DND-41 (cell line): ENCODE results near the gene RFK.

Experiments
- ATAC-seq: fragments of 200-7000 bp; cut with Tn5 transposase; 3 replicates; pipeline ENCODE4 v1.9.1; 2021; ENCODE audit warnings: low read depth; ENCODE audit not compliant: insufficient read depth
- DNase-seq: peaks from one replicate; pipeline ENCODE4 v3.0.0-alpha.2; 2020
- H2AFZ ChIP-seq: 2 replicates; pipeline ENCODE4 v1.6.0; 2012; ENCODE audit warnings: low read depth, low read length
- H3K27ac ChIP-seq: 2 replicates; pipeline ENCODE4 v1.5.1; 2012; ENCODE audit warnings: low read length, inconsistent platforms
- H3K27me3 ChIP-seq: fragments of 200-600 bp; sonication (generic); 2 replicates; pipeline ENCODE4 v1.6.0; 2012; ENCODE audit warnings: low read length, mild to moderate bottlenecking, inconsistent platforms; ENCODE audit not compliant: insufficient read depth, poor library complexity
- H3K36me3 ChIP-seq: 2 replicates; pipeline ENCODE4 v1.5.1; 2012; ENCODE audit warnings: low read length, inconsistent platforms; ENCODE audit not compliant: insufficient read depth
- H3K4me1 ChIP-seq: 2 replicates; pipeline ENCODE4 v1.5.1; 2012; ENCODE audit warnings: mild to moderate bottlenecking, low read length; ENCODE audit not compliant: insufficient read depth
- H3K4me2 ChIP-seq: 2 replicates; pipeline ENCODE4 v1.6.0; 2012; ENCODE audit warnings: mild to moderate bottlenecking, moderate library complexity, low read length, inconsistent platforms; ENCODE audit not compliant: insufficient read depth
- H3K4me3 ChIP-seq, 2 experiments: fragments of 200-600 bp in 1 of 2; shearing (Covaris generic) in 1 of 2; 2 replicates each; pipeline ENCODE4 v1.5.1; 2012 to 2016; ENCODE audit warnings: inconsistent platforms in 2 of 2, low read length in 2 of 2, mild to moderate bottlenecking in 2 of 2, low read depth in 1 of 2, moderate library complexity in 1 of 2
- H3K79me2 ChIP-seq: 2 replicates; pipeline ENCODE4 v1.6.0; 2012; ENCODE audit warnings: low read length, inconsistent platforms; ENCODE audit not compliant: insufficient read depth
- H3K9ac ChIP-seq: 2 replicates; pipeline ENCODE4 v1.6.0; 2012; ENCODE audit warnings: low read depth, mild to moderate bottlenecking, inconsistent platforms, low read length, moderate library complexity
- H3K9me3 ChIP-seq: 2 replicates; pipeline ENCODE4 v1.5.1; 2012; ENCODE audit warnings: low read length, moderate library complexity, mild to moderate bottlenecking, inconsistent platforms; ENCODE audit not compliant: insufficient read depth, severe bottlenecking
- H4K20me1 ChIP-seq: 2 replicates; pipeline ENCODE4 v1.6.0; 2012; ENCODE audit warnings: low read length; ENCODE audit not compliant: insufficient read depth
- EZH2 ChIP-seq: IDR thresholded peaks from 3 replicates; pipeline ENCODE4 v1.6.1; 2012; ENCODE audit warnings: borderline replicate concordance, low read depth, mild to moderate bottlenecking, moderate library complexity, low read length, inconsistent platforms; ENCODE audit not compliant: severe bottlenecking
- TF ChIP-seq, protein P1 (sequence below): IDR thresholded peaks from 2 replicates; pipeline ENCODE4 v1.5.1; 2012; ENCODE audit warnings: borderline replicate concordance, low read length, moderate library complexity, mild to moderate bottlenecking; ENCODE audit not compliant: poor library complexity, severe bottlenecking; ENCODE audit errors: extremely low read depth

RFK gene

DNA sequence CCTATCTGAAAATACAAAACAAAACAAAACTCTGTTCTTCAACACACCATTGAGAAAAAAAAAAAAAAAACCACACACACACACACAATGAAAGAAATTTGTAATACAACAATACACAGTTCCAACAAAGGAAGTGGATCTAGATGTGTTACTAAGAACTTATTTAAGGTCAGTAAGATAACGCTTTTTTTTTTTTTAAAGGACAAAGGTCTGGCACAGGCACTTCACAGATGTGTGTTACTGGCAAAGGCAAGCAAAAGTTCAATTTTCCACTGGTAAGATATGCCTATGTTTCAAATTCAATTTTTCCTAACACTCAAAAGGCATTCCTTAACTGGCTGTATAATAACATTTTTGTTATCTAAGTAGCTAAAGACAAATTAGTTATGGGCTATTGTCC, 3.6 kb downstream of the RFK start:
- no peak overlapping the region for H3K9ac ChIP-seq
- peaks cover 24% of the 10 kb centered on the region for H3K79me2 ChIP-seq
- ATAC-seq (no peak), DNase-seq (no peak)
- H2AFZ ChIP-seq, result no peak overlapping the region
- H3K9me3 ChIP-seq, result no peaks in the 10 kb centered on the region
- TF ChIP-seq, protein P1, sequence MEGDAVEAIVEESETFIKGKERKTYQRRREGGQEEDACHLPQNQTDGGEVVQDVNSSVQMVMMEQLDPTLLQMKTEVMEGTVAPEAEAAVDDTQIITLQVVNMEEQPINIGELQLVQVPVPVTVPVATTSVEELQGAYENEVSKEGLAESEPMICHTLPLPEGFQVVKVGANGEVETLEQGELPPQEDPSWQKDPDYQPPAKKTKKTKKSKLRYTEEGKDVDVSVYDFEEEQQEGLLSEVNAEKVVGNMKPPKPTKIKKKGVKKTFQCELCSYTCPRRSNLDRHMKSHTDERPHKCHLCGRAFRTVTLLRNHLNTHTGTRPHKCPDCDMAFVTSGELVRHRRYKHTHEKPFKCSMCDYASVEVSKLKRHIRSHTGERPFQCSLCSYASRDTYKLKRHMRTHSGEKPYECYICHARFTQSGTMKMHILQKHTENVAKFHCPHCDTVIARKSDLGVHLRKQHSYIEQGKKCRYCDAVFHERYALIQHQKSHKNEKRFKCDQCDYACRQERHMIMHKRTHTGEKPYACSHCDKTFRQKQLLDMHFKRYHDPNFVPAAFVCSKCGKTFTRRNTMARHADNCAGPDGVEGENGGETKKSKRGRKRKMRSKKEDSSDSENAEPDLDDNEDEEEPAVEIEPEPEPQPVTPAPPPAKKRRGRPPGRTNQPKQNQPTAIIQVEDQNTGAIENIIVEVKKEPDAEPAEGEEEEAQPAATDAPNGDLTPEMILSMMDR, result no peak
- no peak for TF ChIP-seq EZH2
- no peaks in the 10 kb centered on the region for H4K20me1 ChIP-seq
- H3K4me3 ChIP-seq, result no peak overlapping the region
- no peak overlapping the region for H3K27ac ChIP-seq
- no peaks in the 10 kb centered on the region for H3K27me3 ChIP-seq
- H3K4me1 ChIP-seq, result peaks cover 27% of the 10 kb centered on the region
- peaks cover 41% of the 10 kb centered on the region for H3K36me3 ChIP-seq
- H3K4me2 ChIP-seq, result no peak overlapping the region

GRCh38 chr9:76379494-76379893, 14.7 kb downstream of the RFK start:
- no peak for TF ChIP-seq EZH2
- TF ChIP-seq, protein P1, result no peak
- no peaks in the 10 kb centered on the region for H4K20me1 ChIP-seq
- no peak overlapping the region for H3K27ac ChIP-seq
- no peaks in the 10 kb centered on the region for H3K27me3 ChIP-seq
- H3K4me3 ChIP-seq, result no peak overlapping the region
- ATAC-seq (no peak), DNase-seq (no peak)
- H2AFZ ChIP-seq, result no peak overlapping the region
- H3K9ac ChIP-seq, result no peak overlapping the region
- no peaks in the 10 kb centered on the region for H3K9me3 ChIP-seq
- no peak overlapping the region for H3K4me2 ChIP-seq
- 0 out of 2 replicates have a peak, but pooled peaks cover 4% of the 10 kb centered on the region for H3K36me3 ChIP-seq
- H3K4me1 ChIP-seq, result no peaks in the 10 kb centered on the region
- no peaks in the 10 kb centered on the region for H3K79me2 ChIP-seq

DNA sequence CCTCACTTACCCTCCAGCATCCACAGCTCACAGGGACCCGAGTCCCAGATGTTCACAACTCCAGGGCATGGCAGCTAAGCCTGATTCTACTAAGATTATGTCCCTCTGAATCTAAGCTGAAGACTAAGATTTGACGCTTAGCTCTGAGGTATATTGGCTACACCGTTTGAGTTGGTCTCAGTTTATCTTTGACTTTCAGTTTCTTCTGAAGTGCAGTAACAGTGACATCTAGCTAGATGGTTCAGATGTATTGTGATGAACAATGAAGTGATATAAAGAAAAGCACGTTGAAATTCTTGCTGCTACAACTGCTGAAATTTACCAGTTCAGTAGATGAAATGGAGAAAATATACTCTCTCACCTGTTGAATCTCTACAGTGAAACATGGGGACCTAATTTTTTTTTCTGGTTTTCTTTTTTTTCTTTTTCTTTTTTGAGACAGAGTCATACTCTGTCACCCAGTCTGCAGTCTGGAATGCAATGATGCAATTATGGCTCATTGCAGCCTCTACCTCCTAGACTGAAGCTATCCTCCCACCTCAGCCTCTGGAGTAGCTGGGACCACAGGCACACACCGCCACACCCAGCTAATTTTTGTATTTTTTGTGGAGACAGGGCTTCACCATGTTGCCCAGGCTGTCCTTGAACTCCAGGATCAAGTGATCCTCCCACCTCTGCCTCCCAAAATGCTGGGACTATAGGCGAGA, 15.7 kb downstream of the RFK start:
- Histone ChIP-seq H3K4me2 (no peak overlapping the region), H3K36me3 (no peaks in the 10 kb centered on the region)

More for the DNA sequence above, 15.7 kb downstream of the RFK start:
- TF ChIP-seq, protein P1, result no peak
- TF ChIP-seq EZH2, result no peak
- Histone ChIP-seq H2AFZ (no peak overlapping the region), H3K4me1 (no peaks in the 10 kb centered on the region), H3K9me3 (no peaks in the 10 kb centered on the region), H3K4me3 (no peak overlapping the region), H3K27me3 (no peaks in the 10 kb centered on the region), H4K20me1 (no peaks in the 10 kb centered on the region), H3K79me2 (no peaks in the 10 kb centered on the region), H3K27ac (no peak overlapping the region), H3K9ac (no peak overlapping the region)
- DNase-seq (no peak), ATAC-seq (no peak)
